ENCODE results near the gene LCN15.

LCN15 gene

GRCh38 chr9:136717399-136717798 lies 46.9 kb downstream of the LCN15 start:
- Histone ChIP-seq H4K8ac (ENCODE audit: low read depth, low read length) (no peak overlapping the region), H3K4me2 (ENCODE audit: insufficient read depth, low read length, poor library complexity, severe bottlenecking) (no peak overlapping the region), H3K27me3 (ENCODE audit: control insufficient read depth in 3 of 3, insufficient read depth in 3 of 3, low read depth in 1 of 3, low read length in 3 of 3) (no peaks in the 10 kb centered on the region), H3K4me3 (ENCODE audit: low read length in 2 of 2) (peak overlapping the region in 1 of 2 donors; percentile 53), H2BK5ac (ENCODE audit: low read length) (no peak overlapping the region), H3K4ac (ENCODE audit: low read length) (no peak overlapping the region), H3K36me3 (replicated peaks in 1 of 2; ENCODE audit: control insufficient read depth in 2 of 2, insufficient read depth in 2 of 2, low read length in 2 of 2) (peaks cover 6 to 21% of the 10 kb centered on the region in 2 donors), H3K27ac (replicated peaks; ENCODE audit: low read length) (no peak overlapping the region), H2BK15ac (ENCODE audit: low read length) (no peak overlapping the region), H2BK120ac (ENCODE audit: low read depth, low read length) (no peak overlapping the region), H3K79me1 (ENCODE audit: low read depth, low read length) (peaks cover 23% of the 10 kb centered on the region), H2BK12ac (ENCODE audit: low read length) (no peak overlapping the region), H3K14ac (ENCODE audit: low read length) (no peak overlapping the region), H3K18ac (ENCODE audit: low read length) (no peak overlapping the region), H4K91ac (ENCODE audit: low read depth, low read length, poor library complexity) (no peak overlapping the region), H3K23ac (ENCODE audit: low read depth, low read length, poor library complexity) (no peak overlapping the region), H3K9ac (ENCODE audit: low read depth, low read length, poor library complexity) (peak overlapping the region; percentile 77), H2AFZ (ENCODE audit: low read length) (no peak overlapping the region), H3K4me1 (ENCODE audit: control insufficient read depth in 2 of 2, insufficient read depth in 1 of 2, low read depth in 1 of 2, low read length in 2 of 2) (peaks cover 30 to 37% of the 10 kb centered on the region in 2 donors), H2AK5ac (ENCODE audit: low read depth, low read length) (no peak overlapping the region), H3K9me3 (replicated peaks in 1 of 2; ENCODE audit: control insufficient read depth in 2 of 2, insufficient read depth in 1 of 2, low read depth in 1 of 2, low read length in 2 of 2) (no peaks in the 10 kb centered on the region)
- WGBS, 2 donors (ENCODE audit: extremely low coverage in 2 of 2, insufficient read length in 2 of 2, insufficient replicate concordance in 1 of 2): no CpG with 5 or more reads among the region's 16 CpGs
- no peak for DNase-seq (ENCODE audit: low spot score)

DNA sequence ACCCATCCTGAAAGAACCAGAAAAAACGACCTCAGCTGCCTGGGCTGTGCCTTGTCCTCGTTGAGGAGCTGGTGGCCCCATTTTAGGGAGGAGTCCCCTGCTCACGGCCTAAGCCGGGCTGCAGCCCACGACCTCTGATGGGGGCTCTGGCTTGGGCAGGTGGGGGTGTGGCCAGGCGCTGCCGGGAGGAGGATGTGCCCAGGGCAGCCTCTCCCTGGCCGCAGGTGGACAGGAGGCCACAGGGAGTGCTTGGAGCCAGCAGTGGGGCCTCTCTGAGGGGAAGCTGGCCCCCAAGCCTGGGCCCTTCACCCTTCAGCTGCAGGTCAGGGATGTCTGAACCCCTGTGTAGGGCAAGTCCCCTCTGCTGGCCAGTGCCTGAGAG lies 49.4 kb downstream of the LCN15 start:
- Histone ChIP-seq H3K4ac (ENCODE audit: low read length) (no peak overlapping the region), H4K8ac (ENCODE audit: low read depth, low read length) (no peak overlapping the region), H3K36me3 (replicated peaks in 1 of 2; ENCODE audit: control insufficient read depth in 2 of 2, insufficient read depth in 2 of 2, low read length in 2 of 2) (peaks cover 0 to 6% of the 10 kb centered on the region in 2 donors), H2BK120ac (ENCODE audit: low read depth, low read length) (no peak overlapping the region), H2BK5ac (ENCODE audit: low read length) (peak overlapping the region; percentile 48), H3K9ac (ENCODE audit: low read depth, low read length, poor library complexity) (no peak overlapping the region), H2AK5ac (ENCODE audit: low read depth, low read length) (peak overlapping the region; percentile 14), H4K91ac (ENCODE audit: low read depth, low read length, poor library complexity) (no peak overlapping the region), H3K79me1 (ENCODE audit: low read depth, low read length) (peaks cover 21% of the 10 kb centered on the region), H3K4me3 (ENCODE audit: low read length in 2 of 2) (no peak overlapping the region), H3K4me2 (ENCODE audit: insufficient read depth, low read length, poor library complexity, severe bottlenecking) (no peak overlapping the region), H3K4me1 (ENCODE audit: control insufficient read depth in 2 of 2, insufficient read depth in 1 of 2, low read depth in 1 of 2, low read length in 2 of 2) (peaks cover 17 to 28% of the 10 kb centered on the region in 2 donors), H3K14ac (ENCODE audit: low read length) (no peak overlapping the region), H2BK15ac (ENCODE audit: low read length) (no peak overlapping the region), H3K27ac (replicated peaks; ENCODE audit: low read length) (no peak overlapping the region), H2BK12ac (ENCODE audit: low read length) (no peak overlapping the region), H3K27me3 (ENCODE audit: control insufficient read depth in 3 of 3, insufficient read depth in 3 of 3, low read depth in 1 of 3, low read length in 3 of 3) (peaks cover 0 to 17% (median 5%) of the 10 kb centered on the region in 3 experiments), H2AFZ (ENCODE audit: low read length) (no peak overlapping the region), H3K23ac (ENCODE audit: low read depth, low read length, poor library complexity) (peak overlapping the region; percentile 2), H3K18ac (ENCODE audit: low read length) (no peak overlapping the region), H3K9me3 (replicated peaks in 1 of 2; ENCODE audit: control insufficient read depth in 2 of 2, insufficient read depth in 1 of 2, low read depth in 1 of 2, low read length in 2 of 2) (no peaks in the 10 kb centered on the region)
- WGBS, 2 donors (ENCODE audit: extremely low coverage in 2 of 2, insufficient read length in 2 of 2, insufficient replicate concordance in 1 of 2): no CpG with 5 or more reads among the region's 8 CpGs
- DNase-seq (ENCODE audit: low spot score): no peak

GRCh38 chr9:136714096-136714892 lies 50.0 kb downstream of the LCN15 start:
- Histone ChIP-seq H3K79me1 (ENCODE audit: low read depth, low read length) (peaks cover 19% of the 10 kb centered on the region), H4K8ac (ENCODE audit: low read depth, low read length) (peak overlapping the region; percentile 43), H3K4me1 (ENCODE audit: control insufficient read depth in 2 of 2, insufficient read depth in 1 of 2, low read depth in 1 of 2, low read length in 2 of 2) (peaks cover 11 to 25% of the 10 kb centered on the region in 2 donors), H2BK15ac (ENCODE audit: low read length) (peak overlapping the region; percentile 75), H2AK5ac (ENCODE audit: low read depth, low read length) (peak overlapping the region; percentile 68), H3K4me2 (ENCODE audit: insufficient read depth, low read length, poor library complexity, severe bottlenecking) (peak overlapping the region; percentile 11), H3K9ac (ENCODE audit: low read depth, low read length, poor library complexity) (peak overlapping the region; percentile 70), H2BK12ac (ENCODE audit: low read length) (no peak overlapping the region), H3K14ac (ENCODE audit: low read length) (no peak overlapping the region), H2BK120ac (ENCODE audit: low read depth, low read length) (peak overlapping the region; percentile 41), H3K4ac (ENCODE audit: low read length) (no peak overlapping the region), H4K91ac (ENCODE audit: low read depth, low read length, poor library complexity) (no peak overlapping the region), H3K27ac (replicated peaks; ENCODE audit: low read length) (peak overlapping the region; percentile 22), H3K23ac (ENCODE audit: low read depth, low read length, poor library complexity) (peak overlapping the region; percentile 3), H3K36me3 (replicated peaks in 1 of 2; ENCODE audit: control insufficient read depth in 2 of 2, insufficient read depth in 2 of 2, low read length in 2 of 2) (peaks cover 0 to 6% of the 10 kb centered on the region in 2 donors), H3K18ac (ENCODE audit: low read length) (no peak overlapping the region), H3K4me3 (ENCODE audit: low read length in 2 of 2) (peak overlapping the region; percentile 26 to 82), H3K27me3 (ENCODE audit: control insufficient read depth in 3 of 3, insufficient read depth in 3 of 3, low read depth in 1 of 3, low read length in 3 of 3) (peaks cover 0 to 22% (median 7%) of the 10 kb centered on the region in 3 experiments), H2AFZ (ENCODE audit: low read length) (no peak overlapping the region), H3K9me3 (replicated peaks in 1 of 2; ENCODE audit: control insufficient read depth in 2 of 2, insufficient read depth in 1 of 2, low read depth in 1 of 2, low read length in 2 of 2) (no peaks in the 10 kb centered on the region), H2BK5ac (ENCODE audit: low read length) (peak overlapping the region; percentile 48)
- WGBS, 2 donors (ENCODE audit: extremely low coverage in 2 of 2, insufficient read length in 2 of 2, insufficient replicate concordance in 1 of 2): no CpG with 5 or more reads among the region's 17 CpGs
- DNase-seq (ENCODE audit: low spot score): no peak

- no peak for DNase-seq (ENCODE audit: low spot score)
- Histone ChIP-seq H2BK12ac (ENCODE audit: low read length) (no peak overlapping the region), H3K4me2 (ENCODE audit: insufficient read depth, low read length, poor library complexity, severe bottlenecking) (peak overlapping the region; percentile 78), H4K8ac (ENCODE audit: low read depth, low read length) (peak overlapping the region; percentile 43), H2BK15ac (ENCODE audit: low read length) (peak overlapping the region; percentile 75), H3K14ac (ENCODE audit: low read length) (peak overlapping the region; percentile 76), H2BK5ac (ENCODE audit: low read length) (no peak overlapping the region), H3K27ac (replicated peaks; ENCODE audit: low read length) (no peak overlapping the region), H3K4me1 (ENCODE audit: control insufficient read depth in 2 of 2, insufficient read depth in 1 of 2, low read depth in 1 of 2, low read length in 2 of 2) (peaks cover 8 to 23% of the 10 kb centered on the region in 2 donors), H3K9ac (ENCODE audit: low read depth, low read length, poor library complexity) (peak overlapping the region; percentile 63), H3K4me3 (ENCODE audit: low read length in 2 of 2) (peak overlapping the region; percentile 82 to 97), H2AK5ac (ENCODE audit: low read depth, low read length) (peak overlapping the region; percentile 97), H3K23ac (ENCODE audit: low read depth, low read length, poor library complexity) (peak overlapping the region; percentile 3), H3K36me3 (replicated peaks in 1 of 2; ENCODE audit: control insufficient read depth in 2 of 2, insufficient read depth in 2 of 2, low read length in 2 of 2) (peaks cover 0 to 6% of the 10 kb centered on the region in 2 donors), H3K79me1 (ENCODE audit: low read depth, low read length) (peaks cover 18% of the 10 kb centered on the region), H3K9me3 (replicated peaks in 1 of 2; ENCODE audit: control insufficient read depth in 2 of 2, insufficient read depth in 1 of 2, low read depth in 1 of 2, low read length in 2 of 2) (no peaks in the 10 kb centered on the region), H2BK120ac (ENCODE audit: low read depth, low read length) (peak overlapping the region; percentile 41), H3K27me3 (ENCODE audit: control insufficient read depth in 3 of 3, insufficient read depth in 3 of 3, low read depth in 1 of 3, low read length in 3 of 3) (peaks cover 0 to 27% (median 7%) of the 10 kb centered on the region in 3 experiments), H3K18ac (ENCODE audit: low read length) (peak overlapping the region; percentile 58), H3K4ac (ENCODE audit: low read length) (no peak overlapping the region), H2AFZ (ENCODE audit: low read length) (no peak overlapping the region), H4K91ac (ENCODE audit: low read depth, low read length, poor library complexity) (no peak overlapping the region)
- no CpG with 5 or more reads among the region's 8 CpGs for WGBS, 2 donors (ENCODE audit: extremely low coverage in 2 of 2, insufficient read length in 2 of 2, insufficient replicate concordance in 1 of 2)
These were observed 50.8 kb downstream of the LCN15 start for GRCh38 chr9:136713550-136713949.

Measured in neuronal stem cell (in vitro differentiated cells).